ENCODE measurements around the gene ACTN3.
"Not testable (repeated sequence)": the region's sequence is repeated elsewhere in the genome, so short reads cannot be mapped to it uniquely, and the experiment has no call there.

ACTN3 gene

GRCh38 chr11:66567787-66568123, 21.1 kb downstream of the ACTN3 start:
- no peak for DNase-seq

- DNase-seq = peak; percentile 69
Observed at GRCh38 chr11:66568124-66568916, 21.6 kb downstream of the ACTN3 start, which contains the start of gene CTSF. Gene CTSF, minus strand, starts transcription at chr11:66568606. Its CDS starts 120 bp downstream, at chr11:66568486.

DNA sequence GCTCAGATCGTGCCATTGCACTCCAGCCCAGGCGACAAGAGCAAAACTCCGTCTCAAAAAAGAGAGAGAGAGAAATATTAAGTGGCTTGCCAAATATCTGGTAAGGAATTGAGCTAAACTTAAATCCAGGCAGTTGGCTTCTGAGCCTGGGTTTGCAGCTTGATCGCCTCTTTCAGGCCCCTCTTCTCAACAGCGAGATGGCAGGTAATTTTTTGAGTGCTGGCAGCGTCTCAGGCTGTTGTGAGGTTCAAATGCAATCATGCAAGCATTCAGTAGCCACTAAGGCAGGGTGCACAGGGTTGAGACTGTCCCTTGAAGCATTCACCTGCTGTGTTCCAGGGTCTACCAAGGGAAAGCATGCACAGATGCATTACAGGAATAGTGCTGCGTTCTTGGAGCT, 22.4 kb downstream of the ACTN3 start:
- no peak for DNase-seq

DNA sequence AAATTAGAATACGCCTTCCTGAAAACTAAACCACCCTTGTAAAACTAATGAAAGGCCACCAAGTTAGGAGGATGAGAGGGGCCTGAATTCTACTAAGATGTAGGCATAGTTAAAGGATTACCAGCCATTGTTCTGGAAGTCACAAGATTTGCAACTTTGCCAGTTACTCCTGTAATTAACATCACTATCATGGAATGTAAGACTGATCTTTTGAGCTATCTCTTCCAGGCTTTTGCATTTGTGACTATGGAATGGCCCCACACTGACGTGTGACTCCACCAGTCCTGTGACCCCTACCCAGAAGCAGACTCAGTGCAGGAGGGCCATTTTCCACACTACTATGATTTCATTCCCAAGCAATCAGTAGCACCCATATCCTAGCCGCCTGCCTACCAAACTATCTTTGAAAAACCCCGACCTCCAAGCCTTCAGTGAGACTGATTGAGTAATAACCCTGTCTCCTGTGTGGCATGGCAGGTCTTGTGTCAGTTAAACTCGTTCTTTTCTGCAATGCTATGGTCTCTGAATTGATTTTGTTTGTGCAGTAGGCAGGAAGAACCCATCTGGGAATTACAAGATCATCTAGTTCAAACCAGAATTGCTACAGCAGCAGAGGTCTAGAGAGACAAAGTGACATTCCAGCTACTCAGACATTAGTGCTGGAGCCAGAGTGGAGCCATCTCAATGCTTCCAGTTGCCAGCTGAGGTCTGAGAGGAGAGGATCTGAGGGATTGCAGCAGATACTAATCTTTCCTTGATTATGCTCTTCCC, 23.6 kb downstream of the ACTN3 start:
- DNase-seq = no peak

- DNase-seq = no peak
Observed at GRCh38 chr11:66570850-66571180, 24.1 kb downstream of the ACTN3 start.

DNA sequence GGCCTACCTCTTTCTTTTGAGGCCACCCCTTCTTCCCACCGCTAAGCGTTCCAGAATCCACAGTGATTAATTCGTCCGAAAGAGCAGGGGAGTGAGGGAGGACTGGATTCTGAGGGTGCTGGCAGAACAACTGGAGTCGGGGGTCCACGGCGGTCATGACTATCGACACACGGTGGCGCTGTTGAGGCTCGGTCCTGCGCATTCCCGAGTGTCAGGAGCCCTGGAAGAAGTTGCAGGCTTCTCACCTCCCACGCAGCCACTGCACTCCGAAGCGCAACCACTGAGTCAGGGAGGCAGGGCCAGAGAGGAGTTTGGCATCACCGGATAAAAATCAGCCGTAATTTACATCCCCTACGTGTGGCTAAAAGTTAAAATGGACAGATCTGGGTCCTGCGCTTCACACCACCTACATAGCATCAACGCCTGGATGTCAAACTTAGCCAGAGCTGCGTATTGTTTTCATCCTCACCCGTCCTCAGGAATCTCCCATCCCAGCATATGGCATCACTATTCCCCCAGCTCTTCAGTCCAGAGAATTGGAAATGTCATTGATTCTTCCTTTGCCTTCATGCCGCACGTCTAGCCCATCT, 32.4 kb downstream of the ACTN3 start:
- DNase-seq = peak; percentile 68

DNA sequence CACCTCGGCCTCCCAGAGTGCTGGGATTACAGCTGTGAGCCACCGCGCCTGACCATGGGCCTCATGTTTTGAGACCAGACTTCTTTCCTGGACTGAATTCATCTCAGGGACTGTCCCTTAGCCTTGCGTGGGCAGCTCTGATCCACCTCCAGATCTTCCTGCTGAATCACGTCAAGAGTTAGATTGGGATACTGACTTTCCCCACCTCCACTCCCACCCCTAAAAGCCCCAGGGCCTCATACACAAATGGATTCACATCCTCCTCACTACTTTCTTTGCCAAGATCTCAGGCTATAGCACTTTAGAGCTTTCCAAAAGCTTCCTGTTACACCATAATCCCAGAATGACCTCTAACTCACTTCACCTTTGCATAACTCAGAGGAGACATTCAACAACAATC, 34.1 kb downstream of the ACTN3 start:
- DNase-seq = no peak

GRCh38 chr11:66581261-66581660, 34.6 kb downstream of the ACTN3 start:
- DNase-seq = no peak

GRCh38 chr11:66582565-66583147, 36.0 kb downstream of the ACTN3 start:
- not testable (repeated sequence) for DNase-seq

DNA sequence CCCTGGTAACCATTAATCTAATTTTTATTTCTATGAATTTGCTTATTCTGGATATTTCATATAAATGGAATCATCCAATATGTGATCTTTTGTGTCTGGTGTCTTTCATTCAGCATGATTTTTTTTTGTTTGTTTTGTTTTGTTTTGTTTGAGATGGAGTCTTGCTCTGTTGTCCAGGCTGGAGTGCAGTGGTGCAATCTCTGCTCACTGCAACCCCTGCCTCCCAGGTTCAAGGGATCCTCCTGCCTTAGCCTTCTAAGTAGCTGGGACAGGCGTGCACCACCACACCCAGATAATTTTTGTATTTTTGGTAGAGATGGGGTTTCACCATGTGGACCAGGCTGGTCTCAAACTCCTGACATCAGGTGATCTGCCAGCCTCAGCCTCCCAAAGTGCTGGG, 38.7 kb downstream of the ACTN3 start:
- DNase-seq = not testable (repeated sequence)

GRCh38 chr11:66586136-66586535, 39.4 kb downstream of the ACTN3 start:
- no peak for DNase-seq

DNA sequence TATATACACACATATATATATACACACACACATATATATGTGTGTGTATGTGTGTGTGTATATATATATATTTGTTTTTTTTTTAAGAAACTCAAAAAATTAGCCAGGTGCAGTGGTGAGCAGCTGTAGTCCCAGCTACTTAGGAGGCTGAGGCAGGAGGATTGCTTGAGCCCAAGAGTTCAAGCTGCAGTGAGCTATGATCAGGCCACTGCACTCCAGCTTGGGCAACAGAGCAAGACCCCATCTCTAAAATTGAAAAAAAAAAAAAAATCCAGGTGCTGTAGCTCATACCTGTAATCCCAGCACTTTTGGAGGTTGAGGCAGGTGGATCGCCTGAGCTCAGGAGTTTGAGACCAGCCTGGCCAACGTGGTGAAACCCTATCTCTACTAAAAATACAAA, 42.6 kb downstream of the ACTN3 start:
- DNase-seq = not testable (repeated sequence)

GRCh38 chr11:66589996-66590675, 43.4 kb downstream of the ACTN3 start:
- no peak for DNase-seq

DNA sequence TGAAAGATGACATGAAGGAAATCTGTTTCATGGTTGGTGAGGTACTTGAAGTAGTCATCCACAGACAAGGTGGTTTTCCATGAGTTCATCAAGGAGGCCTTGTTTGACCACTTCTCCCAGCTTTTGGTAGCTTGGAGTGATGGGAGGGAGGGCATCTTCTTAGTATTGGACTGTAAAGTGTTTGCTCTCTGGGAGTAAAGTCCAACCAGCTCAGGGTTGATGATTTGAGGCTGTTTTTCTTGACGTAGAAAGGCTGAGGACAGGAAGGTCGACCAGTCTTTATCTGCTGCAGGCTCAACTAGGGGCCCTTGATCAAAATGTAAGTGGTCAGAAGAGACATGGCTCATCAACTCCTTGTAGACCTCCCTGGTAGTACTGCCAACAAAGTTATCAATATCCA, 44.5 kb downstream of the ACTN3 start:
- DNase-seq = no peak

DNA sequence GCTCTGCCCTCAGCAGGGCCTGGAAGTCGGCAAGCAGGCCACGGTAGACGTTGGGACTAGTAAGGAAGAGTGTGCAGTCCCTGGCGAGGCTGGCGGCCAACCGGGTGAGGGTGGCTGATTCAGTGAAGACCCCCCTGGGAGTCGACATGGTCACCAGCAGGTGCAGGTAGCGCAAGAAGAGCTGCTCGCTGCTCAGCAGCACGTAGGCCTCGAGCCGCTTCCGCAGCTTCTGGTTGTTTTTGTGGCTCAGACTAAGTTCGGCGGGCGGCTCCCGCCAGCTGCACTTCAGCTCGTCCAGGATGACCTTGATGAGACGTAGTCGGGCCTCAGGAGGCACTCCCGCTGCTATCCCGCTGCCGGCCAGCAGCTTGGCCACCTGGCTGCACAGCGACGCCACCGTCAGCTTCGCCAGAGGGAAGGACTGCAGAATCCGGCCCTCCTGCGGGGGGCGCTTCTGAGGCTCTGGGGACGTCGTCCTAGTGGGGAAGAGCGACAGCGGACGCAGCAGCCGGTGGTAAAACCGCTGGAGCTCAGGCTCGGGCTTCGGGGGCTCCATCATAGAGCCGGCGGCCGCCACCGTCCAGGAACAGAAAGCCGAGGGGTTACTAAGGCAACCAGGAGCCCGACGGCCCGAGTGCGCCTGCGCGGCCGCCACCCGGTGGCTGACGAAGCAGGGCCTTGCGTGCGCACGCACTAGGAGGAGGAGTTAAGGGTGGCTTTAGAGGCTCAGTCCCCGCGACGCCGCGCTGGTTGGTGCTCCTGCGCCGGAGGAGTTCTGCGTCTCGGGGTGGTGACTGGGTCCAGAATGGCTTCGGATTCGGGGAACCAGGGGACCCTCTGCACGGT, 46.0 kb downstream of the ACTN3 start, which contains the start of the genes CCDC87 and CCS:
Gene CCDC87 (minus strand): TSS at position 607 of the 846 bp plus-strand sequence. CDS start 48 bp downstream, at position 559.
Gene CCS (plus strand): TSS at position 729 of the 846 bp plus-strand sequence. CDS start 77 bp downstream, at position 806.
- DNase-seq = peak; percentile 94

DNA sequence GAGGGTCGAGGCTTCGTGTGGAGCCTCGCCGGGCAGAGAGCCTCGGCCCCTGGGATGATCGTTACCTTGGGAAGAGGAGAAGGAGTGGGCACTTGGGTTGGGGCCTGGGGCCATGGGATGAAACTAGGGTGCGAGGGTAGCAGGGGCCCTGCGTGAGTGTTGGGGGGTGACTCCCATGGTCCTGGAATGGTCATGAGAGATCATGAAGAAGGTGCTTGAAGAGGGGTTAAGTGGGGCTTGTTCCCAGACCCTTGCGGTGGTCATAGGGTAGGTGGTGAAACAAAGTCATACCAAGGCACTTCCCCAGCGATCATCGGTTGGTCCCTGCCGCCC, 46.6 kb downstream of the ACTN3 start:
- DNase-seq = no peak

- no peak for DNase-seq
Observed at GRCh38 chr11:66593650-66594049, 46.9 kb downstream of the ACTN3 start.

DNA sequence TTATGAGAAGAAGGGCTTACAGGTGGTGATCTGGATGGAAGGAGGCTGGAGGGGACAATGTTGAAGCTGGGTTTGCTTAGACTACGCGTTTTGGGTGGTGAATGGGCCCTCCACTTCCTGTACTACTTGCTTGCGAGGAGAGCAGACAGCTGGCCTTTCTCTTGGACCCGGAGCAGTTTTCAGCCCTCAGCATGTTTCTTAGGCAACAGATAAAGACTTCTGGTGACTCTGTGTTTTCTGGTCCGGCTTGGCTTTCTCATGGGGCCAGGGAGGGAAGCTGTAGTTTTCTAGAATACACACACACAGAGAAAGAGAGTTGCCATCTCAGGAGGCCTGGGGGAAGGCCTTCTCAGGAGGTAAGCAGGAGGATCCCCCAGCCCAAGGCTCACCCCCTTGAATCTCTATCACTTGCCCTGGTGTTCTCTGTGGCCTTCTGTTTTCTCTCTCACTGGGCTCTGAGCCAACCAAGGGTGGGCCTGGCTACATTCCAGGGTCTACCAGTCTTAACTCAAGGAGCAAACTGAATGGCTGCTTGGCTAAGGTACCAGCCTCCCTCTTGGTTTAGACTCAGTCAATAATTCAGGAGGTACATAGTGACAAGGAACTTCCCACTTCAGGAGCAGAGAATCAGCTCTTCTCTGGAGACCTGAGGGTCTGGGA, 48.7 kb downstream of the ACTN3 start:
- DNase-seq = no peak

DNA sequence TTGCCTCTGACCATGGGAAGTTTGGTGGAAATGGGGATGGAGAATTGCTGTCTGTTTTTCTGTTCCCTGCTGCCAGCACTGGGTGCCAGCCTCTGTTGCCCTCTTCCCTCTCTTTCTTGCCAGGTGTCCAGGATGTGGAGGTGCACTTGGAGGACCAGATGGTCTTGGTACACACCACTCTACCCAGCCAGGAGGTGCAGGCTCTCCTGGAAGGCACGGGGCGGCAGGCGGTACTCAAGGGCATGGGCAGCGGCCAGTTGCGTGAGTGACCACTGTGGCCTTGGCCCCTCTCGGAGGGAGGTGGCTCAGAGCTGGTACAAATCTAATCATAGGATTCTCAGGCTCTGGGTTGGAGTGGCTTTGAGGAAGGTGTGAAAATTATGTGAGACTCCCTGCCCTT, 52.3 kb downstream of the ACTN3 start:
- no peak for DNase-seq

DNA sequence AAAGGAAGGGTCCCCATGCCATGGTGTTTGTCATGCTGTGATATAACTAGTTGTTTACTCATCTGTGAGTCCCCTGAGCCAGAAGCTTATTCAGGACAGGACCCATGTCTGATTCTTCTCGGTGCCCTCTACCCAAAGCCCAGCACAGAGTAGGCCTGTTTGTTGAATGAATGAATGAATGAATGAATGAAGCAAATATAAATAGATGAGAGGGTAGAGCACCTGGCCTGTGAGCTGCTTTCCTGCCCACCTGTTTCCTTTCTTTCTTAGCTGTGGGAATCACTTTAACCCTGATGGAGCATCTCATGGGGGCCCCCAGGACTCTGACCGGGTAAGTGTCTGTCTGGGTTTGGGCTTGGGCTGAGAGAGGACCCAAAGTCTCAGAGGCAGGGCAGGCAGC, 53.5 kb downstream of the ACTN3 start:
- no peak for DNase-seq

- peak; percentile 17 for DNase-seq
Observed at GRCh38 chr11:66600631-66601233, 54.0 kb downstream of the ACTN3 start.

All from fibroblast of upper back skin (primary cell).